Spleen (tissue), 11 donors: Measurements from ENCODE around the gene LARP1. TPM values are rescaled to one million over a fixed set of nuclear protein-coding genes. Genes with fewer than 3 reads are reported as not detected.

Experiments
- DNase-seq: peaks from one replicate; pipeline ENCODE4 v3.0.0-alpha.2; 2020
- H3K27ac ChIP-seq, 8 donors: fragments of 200-600 bp; sonication (generic) in 7 of 8; 1 replicate in 4 of 8; 2 replicates in 4 of 8; pipeline versions ENCODE4 v1.5.0 to v1.8.0; 2016 to 2021; ENCODE audit warnings: inconsistent platforms in 4 of 8, mild to moderate bottlenecking in 4 of 8, moderate library complexity in 1 of 8
- H3K27me3 ChIP-seq, 7 donors: fragments of 200-600 bp; sonication (generic) in 6 of 7; replicated peaks in 1 of 7; 1 replicate in 4 of 7; 2 replicates in 3 of 7; pipeline versions ENCODE4 v1.5.0 to v1.8.0; 2016 to 2021; ENCODE audit warnings: inconsistent platforms in 3 of 7, mild to moderate bottlenecking in 1 of 7
- H3K36me3 ChIP-seq, 6 donors: fragments of 200-600 bp; sonication (generic) in 5 of 6; 1 replicate in 4 of 6; 2 replicates in 2 of 6; pipeline versions ENCODE4 v1.5.0 to v1.8.0; 2016 to 2021; ENCODE audit warnings: inconsistent platforms in 2 of 6
- H3K4me1 ChIP-seq, 6 donors: fragments of 200-600 bp; sonication (generic) in 5 of 6; 1 replicate in 3 of 6; 2 replicates in 3 of 6; pipeline versions ENCODE4 v1.5.0 to v1.8.0; 2016 to 2021; ENCODE audit warnings: inconsistent platforms in 3 of 6
- H3K4me3 ChIP-seq, 8 donors: fragments of 200-600 bp; sonication (generic) in 7 of 8; 1 replicate in 4 of 8; 2 replicates in 4 of 8; pipeline versions ENCODE4 v1.5.0 to v1.8.0; 2016 to 2021; ENCODE audit warnings: inconsistent platforms in 4 of 8, mild to moderate bottlenecking in 4 of 8, moderate library complexity in 2 of 8
- H3K9me3 ChIP-seq, 8 donors: fragments of 200-600 bp; sonication (generic) in 7 of 8; 1 replicate in 4 of 8; 2 replicates in 4 of 8; pipeline versions ENCODE4 v1.5.0 to v1.8.0; 2016 to 2021; ENCODE audit warnings: inconsistent platforms in 4 of 8
- POLR2A ChIP-seq, 3 donors: fragments of 450-650 bp; IDR thresholded peaks; one replicate each; pipeline ENCODE4 v1.5.1; 2017; ENCODE audit warnings: antibody characterized with exemption in 3 of 3, mild to moderate bottlenecking in 1 of 3
- POLR2AphosphoS5 ChIP-seq, 3 donors: sonication (generic); formaldehyde crosslinking; IDR thresholded peaks; one replicate each; pipeline ENCODE4 v1.5.1; 2017; ENCODE audit warnings: antibody characterized with exemption in 3 of 3
- WGBS, 5 donors: extraction: QIAGEN DNeasy Blood & Tissue Kit in 3 of 5; methylation state at CpG; one replicate each; pipeline versions ENCODE4 v1.1.5 to v1.1.7; 2013 to 2018; 5-methylcytosine and 5-hydroxymethylcytosine counted together
- intact Hi-C: fragments of 100-400 bp; cut with DNase I; formaldehyde crosslinking; loops from one replicate; pipeline ENCODE4 v1.15.0; 2023; ENCODE audit warnings: low total_unique reads
- polyA plus RNA-seq, 3 donors: library from polyadenylated mRNA; stranded (reverse); fragments of 200-250 nt; gene quantifications; one replicate each; pipeline ENCODE4 v1.2.1, GENCODE V29; 2013
- total RNA-seq, 7 donors: library from RNA; depleted of rRNA in 3 of 7; stranded (reverse); fragments of >200 nt in 3 of 7; fragmentation: NEBNext Ultra II Directional in 4 of 7; extraction: Animal tissue kit (Norgen Biotek cat#: 25700) in 4 of 7; gene quantifications; one replicate each; pipeline versions ENCODE4 v1.1.0 to v1.2.1, GENCODE V29; 2016 to 2021
- TF ChIP-seq, protein P1 (sequence below), 11 experiments: fragments of 200-600 bp in 7 of 11; fragments of 450-650 bp in 4 of 11; sonication (generic) in 4 of 11; IDR thresholded peaks in 8 of 11; conservative IDR thresholded peaks in 3 of 11; 1 replicate in 7 of 11; 2 replicates in 4 of 11; pipeline versions ENCODE4 v1.4.0 to v1.8.0; 2016 to 2021; ENCODE audit warnings: antibody characterized with exemption in 11 of 11, inconsistent platforms in 4 of 11, mild to moderate bottlenecking in 1 of 11
- donor health status: healthy with polysubstance abuse.
- donor health status: DM: no; HTN: no; CAD: no; lungs with moderate emphysema.
- donor health status: DM: no; HTN: no; CAD: no.
- donor health status: Bipolar disorder and iron deficiency.
- donor health status: healthy.
- donor health status: DM: no; HTN: no; CAD: no.
- donor health status: DM: yes; HTN: yes; CAD: no.

The LARP1 gene
- total and polyA plus RNA-seq, 10 donors: 13.8 to 168 (median 120) TPM

DNA sequence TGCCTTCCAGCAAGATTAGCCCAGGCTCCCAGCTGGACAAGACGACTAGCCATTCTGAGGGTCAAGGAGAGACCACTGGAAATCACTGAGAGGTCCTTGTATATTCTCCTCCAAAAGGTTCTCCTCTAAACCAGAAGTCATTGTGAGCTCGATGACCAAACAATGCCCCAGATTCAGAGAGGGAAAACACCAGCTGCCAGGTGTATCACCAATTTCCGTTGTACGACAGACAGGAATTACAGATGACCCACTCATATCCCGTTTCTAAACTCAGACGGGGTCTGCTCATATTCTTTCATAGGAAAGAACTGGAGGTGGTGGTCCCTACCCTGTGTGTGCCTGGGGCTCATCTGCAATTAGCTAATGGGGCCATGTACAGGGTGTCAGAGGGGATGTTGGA, 81.0 kb downstream of the LARP1 start:
- Histone ChIP-seq H3K36me3 (peaks cover 0 to 25% (median 1%) of the 10 kb centered on the region in 6 donors), H3K27me3 (no peaks in the 10 kb centered on the region), H3K27ac (no peak overlapping the region), H3K4me3 (no peak overlapping the region), H3K9me3 (no peaks in the 10 kb centered on the region), H3K4me1 (no peaks in the 10 kb centered on the region)
- WGBS, 5 donors: 86 to 93% (median 89%) methylated on average over 6 of the region's 6 CpGs
- intact Hi-C loops: no loop called here
- no peak for DNase-seq
- TF ChIP-seq, protein P1, sequence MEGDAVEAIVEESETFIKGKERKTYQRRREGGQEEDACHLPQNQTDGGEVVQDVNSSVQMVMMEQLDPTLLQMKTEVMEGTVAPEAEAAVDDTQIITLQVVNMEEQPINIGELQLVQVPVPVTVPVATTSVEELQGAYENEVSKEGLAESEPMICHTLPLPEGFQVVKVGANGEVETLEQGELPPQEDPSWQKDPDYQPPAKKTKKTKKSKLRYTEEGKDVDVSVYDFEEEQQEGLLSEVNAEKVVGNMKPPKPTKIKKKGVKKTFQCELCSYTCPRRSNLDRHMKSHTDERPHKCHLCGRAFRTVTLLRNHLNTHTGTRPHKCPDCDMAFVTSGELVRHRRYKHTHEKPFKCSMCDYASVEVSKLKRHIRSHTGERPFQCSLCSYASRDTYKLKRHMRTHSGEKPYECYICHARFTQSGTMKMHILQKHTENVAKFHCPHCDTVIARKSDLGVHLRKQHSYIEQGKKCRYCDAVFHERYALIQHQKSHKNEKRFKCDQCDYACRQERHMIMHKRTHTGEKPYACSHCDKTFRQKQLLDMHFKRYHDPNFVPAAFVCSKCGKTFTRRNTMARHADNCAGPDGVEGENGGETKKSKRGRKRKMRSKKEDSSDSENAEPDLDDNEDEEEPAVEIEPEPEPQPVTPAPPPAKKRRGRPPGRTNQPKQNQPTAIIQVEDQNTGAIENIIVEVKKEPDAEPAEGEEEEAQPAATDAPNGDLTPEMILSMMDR (IDR thresholded peaks at IDR 0.05 in 8 of 11, conservative IDR thresholded peaks at IDR 0.05 in 3 of 11): no peak
- TF ChIP-seq POLR2AphosphoS5 (IDR thresholded peaks at IDR 0.05) (no peak), POLR2A (IDR thresholded peaks at IDR 0.05) (no peak)

DNA sequence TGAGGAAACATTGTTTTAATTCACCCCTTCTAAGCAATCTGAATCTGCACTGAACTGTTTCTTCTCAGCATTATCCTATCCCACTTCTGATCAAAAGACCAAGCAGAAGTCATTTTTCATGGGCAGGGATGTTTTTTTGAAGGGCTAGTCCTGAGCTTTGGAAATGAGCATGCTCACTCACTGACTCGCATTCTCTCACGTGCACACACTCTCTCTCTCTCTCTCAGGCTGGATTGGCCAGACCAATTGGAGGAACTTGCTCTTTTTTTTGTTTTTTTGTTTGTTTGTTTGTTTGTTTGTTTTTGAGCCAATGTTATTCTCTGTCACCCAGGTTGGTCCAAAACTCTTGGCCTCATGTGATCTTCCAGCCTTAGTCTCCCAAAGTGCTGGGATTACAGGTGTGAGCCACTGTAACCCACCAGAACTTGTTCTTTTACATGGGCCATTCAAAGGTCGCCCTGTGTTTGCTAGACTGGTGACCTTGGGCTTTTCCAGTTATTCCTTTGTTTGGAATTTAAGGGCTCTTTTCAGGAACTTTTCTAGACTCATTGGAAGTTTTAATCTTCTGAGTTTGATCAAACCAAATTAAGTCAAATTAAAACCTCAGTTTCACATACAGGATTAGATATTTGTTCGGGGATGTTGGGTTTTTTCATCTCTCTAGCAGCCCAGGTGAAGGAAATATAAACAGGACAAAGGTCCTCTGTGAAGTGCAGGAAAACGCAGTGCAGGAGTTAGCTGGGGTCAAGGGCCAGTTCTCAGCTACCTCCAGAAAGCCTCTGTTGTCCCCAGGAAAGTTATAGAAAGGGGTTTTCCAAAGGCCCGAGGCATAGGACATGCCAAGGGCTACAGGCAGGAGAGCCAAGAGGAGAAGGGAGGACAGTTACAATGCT, 82.1 kb downstream of the LARP1 start:
- intact Hi-C loops: no loop called here
- Histone ChIP-seq H3K36me3 (peaks cover 0 to 15% (median 0%) of the 10 kb centered on the region in 6 donors), H3K9me3 (no peaks in the 10 kb centered on the region), H3K27ac (no peak overlapping the region), H3K27me3 (no peaks in the 10 kb centered on the region), H3K4me3 (no peak overlapping the region), H3K4me1 (no peaks in the 10 kb centered on the region)
- TF ChIP-seq, protein P1 (IDR thresholded peaks at IDR 0.05 in 8 of 11, conservative IDR thresholded peaks at IDR 0.05 in 3 of 11): no peak
- TF ChIP-seq POLR2A (IDR thresholded peaks at IDR 0.05) (no peak), POLR2AphosphoS5 (IDR thresholded peaks at IDR 0.05) (no peak)
- WGBS, 5 donors: 76 to 87% (median 86%) methylated on average over 6 of the region's 6 CpGs
- DNase-seq: no peak

DNA sequence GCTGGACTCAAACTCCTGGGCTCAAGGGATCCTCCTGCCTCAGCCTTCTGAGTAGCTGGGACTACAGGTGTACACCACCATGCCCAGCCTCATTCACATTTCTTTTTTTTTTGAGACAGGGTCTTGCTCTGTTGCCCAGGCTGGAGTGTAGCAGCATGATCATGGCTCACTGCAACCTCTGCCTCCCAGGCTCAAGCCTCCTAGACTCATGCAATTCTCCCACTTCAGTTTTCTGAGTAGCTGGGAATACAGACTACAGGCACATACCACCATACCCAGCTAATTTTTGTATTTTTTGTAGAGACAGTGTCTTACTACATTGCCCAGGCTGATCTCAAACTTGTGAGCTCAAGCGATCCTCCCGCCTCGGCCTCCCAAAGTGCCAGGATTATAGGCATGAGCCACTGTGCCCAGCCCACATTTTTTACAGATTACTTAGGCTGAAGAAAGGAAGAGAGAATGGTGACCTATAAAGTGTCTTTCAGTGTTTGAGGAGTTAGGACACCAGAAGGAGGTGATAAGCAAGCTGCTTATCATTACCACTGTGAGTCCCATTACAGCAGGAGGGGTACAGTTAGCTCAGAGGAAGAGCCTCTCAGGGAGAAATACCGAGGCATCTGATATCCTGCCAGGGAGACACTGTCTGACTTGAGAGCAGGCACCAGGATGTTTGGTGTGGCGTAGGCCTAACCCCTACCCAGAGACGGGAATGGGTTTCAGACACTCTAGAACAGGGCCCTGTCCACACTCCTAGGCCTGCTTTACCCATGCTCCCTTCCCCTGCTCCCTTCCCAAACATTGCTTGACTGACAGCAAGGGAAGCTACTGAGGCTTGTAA, 85.5 kb downstream of the LARP1 start:
- DNase-seq: no peak
- intact Hi-C loops: no loop called here
- 77 to 87% (median 82%) methylated on average over 6 of the region's 6 CpGs for WGBS, 5 donors
- no peak overlapping the region for H3K27ac ChIP-seq
- no peaks in the 10 kb centered on the region for H3K9me3 ChIP-seq
- H3K27me3 ChIP-seq: no peaks in the 10 kb centered on the region
- H3K36me3 ChIP-seq: peaks cover 0 to 4% (median 0%) of the 10 kb centered on the region in 6 donors
- H3K4me3 ChIP-seq: no peak overlapping the region
- TF ChIP-seq, protein P1 (IDR thresholded peaks at IDR 0.05 in 8 of 11, conservative IDR thresholded peaks at IDR 0.05 in 3 of 11): no peak
- TF ChIP-seq POLR2A (IDR thresholded peaks at IDR 0.05) (no peak), POLR2AphosphoS5 (IDR thresholded peaks at IDR 0.05) (no peak)
- no peaks in the 10 kb centered on the region for H3K4me1 ChIP-seq

DNA sequence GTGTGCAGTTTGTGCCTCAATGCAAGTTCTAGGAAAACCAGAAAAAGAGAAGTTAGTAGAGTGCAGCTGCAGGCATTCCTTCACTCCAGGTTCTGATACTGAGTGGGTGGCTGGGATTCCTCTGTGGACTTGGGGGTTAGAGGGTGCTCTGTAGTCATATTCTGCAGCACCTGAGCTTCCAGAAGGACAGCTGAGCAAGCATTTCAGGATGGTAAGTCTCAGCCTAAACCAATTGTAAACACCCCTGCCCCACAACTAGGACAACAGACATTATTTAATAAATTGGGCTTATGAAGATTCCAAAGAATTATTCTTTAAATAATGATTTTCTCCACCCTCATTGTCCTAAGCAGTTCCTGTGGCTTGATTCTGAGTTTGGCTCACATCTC, 86.1 kb downstream of the LARP1 start:
- Histone ChIP-seq H3K27me3 (no peaks in the 10 kb centered on the region), H3K4me3 (no peak overlapping the region), H3K4me1 (no peaks in the 10 kb centered on the region), H3K9me3 (no peaks in the 10 kb centered on the region), H3K36me3 (peaks cover 0 to 4% (median 0%) of the 10 kb centered on the region in 6 donors), H3K27ac (no peak overlapping the region)
- TF ChIP-seq POLR2A (IDR thresholded peaks at IDR 0.05) (no peak), POLR2AphosphoS5 (IDR thresholded peaks at IDR 0.05) (no peak)
- TF ChIP-seq, protein P1 (IDR thresholded peaks at IDR 0.05 in 8 of 11, conservative IDR thresholded peaks at IDR 0.05 in 3 of 11): no peak
- DNase-seq: no peak
- intact Hi-C loops: no loop called here
